GM21737 (cell line): Measurements from ENCODE around the gene ELAVL1.

Source experiments
- ATAC-seq: cut with Tn5 transposase; IDR thresholded peaks from one replicate; pipeline ENCODE4 v1.9.1; 2021; ENCODE audit warnings: mild to moderate bottlenecking, moderate library complexity; ENCODE audit not compliant: unreplicated experiment

Gene ELAVL1

GRCh38 chr19:7987114-7987768, 18.2 kb downstream of the ELAVL1 start:
- no peak for ATAC-seq

GRCh38 chr19:7986321-7987113, 18.9 kb downstream of the ELAVL1 start:
- no peak for ATAC-seq

GRCh38 chr19:7985481-7985911, 19.9 kb downstream of the ELAVL1 start:
- no peak for ATAC-seq

DNA sequence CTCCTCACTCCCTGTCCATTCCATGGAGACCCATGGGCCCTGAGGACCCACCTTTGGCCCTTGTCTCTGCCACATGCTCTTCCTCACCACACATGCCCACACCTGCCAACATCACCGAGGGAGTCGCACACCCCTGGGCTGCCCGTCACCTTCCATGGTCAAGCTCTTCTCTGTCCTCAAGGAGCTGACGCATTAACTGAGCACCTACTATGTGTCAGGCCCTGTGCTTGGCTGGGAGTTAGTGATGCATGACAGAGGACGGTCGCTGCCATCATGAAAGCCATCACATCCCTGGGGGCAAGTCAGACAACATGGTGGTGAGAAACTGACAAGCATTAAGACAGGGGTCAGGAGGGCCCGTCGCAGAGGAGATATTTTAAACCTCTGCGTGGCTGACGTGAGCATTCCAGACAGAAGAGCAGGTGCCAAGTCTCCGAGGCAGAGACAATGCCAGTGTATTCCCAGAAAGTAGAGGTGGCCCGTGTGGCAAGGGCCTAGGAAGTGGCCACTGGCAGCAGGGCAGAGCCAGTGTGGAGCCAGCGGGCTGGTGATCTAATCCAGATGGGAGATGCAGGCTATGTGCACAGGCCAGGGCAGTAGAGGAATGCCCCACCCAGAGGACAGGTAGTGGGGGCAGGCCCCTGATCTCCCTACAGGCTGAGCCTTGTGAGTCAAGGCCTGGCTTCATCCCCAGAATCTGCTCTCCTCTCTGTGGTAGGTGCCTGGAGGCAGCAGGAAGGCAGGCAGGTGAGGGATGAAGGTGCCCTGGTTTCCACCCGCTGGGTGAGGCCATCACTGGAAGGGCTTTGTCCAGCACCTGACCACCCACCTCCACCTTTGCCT, 21.2 kb downstream of the ELAVL1 start:
- no peak for ATAC-seq

DNA sequence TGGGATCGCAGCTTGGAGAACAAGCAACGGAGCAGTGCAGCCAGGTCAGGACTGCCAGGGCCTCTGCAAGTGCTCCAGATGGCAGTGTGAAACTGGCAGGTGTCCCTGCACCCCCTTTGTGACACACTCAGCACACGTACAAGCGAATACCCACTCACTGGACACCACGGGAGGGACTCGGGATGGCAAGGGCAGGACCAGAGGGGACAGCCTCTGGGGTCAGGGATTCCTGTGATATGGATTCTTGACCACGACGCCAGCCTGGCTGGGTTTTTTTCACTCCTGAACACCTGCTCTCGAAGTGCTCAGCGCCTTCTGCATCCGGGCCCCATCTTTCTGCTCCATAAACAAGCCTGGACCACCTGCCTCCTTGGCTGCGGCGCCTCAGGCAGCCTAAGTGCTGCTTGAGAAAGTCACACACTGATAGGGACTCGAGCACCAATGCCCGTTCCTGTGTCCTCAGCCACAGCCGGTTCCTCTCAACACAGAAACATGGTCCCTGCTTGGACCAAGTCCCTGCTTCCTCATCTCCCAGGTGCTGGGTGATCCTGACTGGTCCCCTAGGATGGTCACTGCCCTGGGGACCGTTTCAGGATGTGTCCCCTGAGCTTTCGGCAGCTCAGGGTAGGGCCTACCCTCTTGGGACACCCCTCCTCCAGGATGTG, 22.0 kb downstream of the ELAVL1 start:
- no peak for ATAC-seq

DNA sequence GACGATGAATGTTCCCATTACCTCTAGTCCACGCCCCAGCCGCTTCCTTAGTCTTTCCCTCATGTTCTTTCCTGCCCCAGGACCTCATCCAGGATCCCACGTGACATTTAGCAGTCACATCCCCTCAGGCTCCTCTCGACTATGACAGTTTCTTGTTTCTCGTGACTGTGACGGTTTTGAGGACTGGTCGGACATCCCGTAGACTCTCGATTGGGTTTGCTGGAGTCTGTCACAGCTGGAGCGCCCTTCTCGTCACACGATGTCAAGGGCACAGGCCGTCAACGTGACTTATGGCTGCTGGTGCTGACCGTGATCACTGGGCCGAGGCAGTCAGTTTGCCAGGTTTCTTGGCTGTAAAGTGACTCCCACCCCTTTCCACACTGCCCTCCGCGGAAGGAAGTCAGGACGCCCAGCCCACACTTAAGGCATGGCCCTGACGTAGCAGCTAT, 22.8 kb downstream of the ELAVL1 start:
- no peak for ATAC-seq

- ATAC-seq, result no peak
Measured at GRCh38 chr19:7982103-7982502, 23.3 kb downstream of the ELAVL1 start.

DNA sequence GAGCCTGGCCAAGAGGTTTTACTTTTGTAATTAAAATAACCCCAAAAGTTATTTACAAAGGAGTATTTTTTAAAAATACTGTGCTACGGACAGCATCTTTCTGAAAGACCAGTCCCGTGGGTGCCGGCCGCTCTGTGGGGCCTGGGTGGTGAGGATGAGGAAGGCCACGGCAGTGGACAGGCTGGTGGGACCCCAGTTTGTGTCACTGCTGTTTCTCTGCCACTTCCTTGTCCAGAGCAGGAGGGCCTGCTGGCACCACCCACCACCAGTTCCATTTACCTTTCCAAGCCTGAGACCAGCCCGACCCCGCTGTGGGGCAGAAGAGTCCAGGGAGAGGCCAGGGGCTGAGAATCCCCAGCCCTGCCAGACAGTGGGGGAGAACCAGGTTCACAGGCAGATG, 23.8 kb downstream of the ELAVL1 start:
- ATAC-seq, result no peak

DNA sequence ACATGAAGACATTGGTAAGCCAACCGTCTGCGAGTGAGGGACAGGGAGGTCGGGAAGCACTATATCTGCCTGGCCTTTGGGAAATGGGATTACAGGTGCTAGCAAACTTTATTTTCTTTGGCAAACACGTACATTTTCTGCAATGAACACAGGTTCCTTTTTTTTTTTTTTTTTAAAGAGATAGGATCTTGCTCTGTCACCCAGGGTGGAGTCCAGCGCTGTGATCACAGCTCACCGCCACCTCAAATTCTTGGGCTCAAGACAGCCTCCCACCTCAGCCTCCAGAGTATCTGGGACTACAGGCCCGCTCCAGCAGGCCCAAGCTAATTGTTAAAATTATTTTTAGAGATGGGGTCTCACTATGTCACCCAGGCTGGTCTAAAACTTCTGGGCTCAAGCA, 24.2 kb downstream of the ELAVL1 start:
- no peak for ATAC-seq

- ATAC-seq, result no peak
Measured at GRCh38 chr19:7980635-7981121, 24.8 kb downstream of the ELAVL1 start.

GRCh38 chr19:7980168-7980567, 25.3 kb downstream of the ELAVL1 start:
- ATAC-seq, result no peak

GRCh38 chr19:7979559-7979958, 25.9 kb downstream of the ELAVL1 start:
- no peak for ATAC-seq

- no peak for ATAC-seq
Measured at GRCh38 chr19:7979011-7979410, 26.4 kb downstream of the ELAVL1 start.

DNA sequence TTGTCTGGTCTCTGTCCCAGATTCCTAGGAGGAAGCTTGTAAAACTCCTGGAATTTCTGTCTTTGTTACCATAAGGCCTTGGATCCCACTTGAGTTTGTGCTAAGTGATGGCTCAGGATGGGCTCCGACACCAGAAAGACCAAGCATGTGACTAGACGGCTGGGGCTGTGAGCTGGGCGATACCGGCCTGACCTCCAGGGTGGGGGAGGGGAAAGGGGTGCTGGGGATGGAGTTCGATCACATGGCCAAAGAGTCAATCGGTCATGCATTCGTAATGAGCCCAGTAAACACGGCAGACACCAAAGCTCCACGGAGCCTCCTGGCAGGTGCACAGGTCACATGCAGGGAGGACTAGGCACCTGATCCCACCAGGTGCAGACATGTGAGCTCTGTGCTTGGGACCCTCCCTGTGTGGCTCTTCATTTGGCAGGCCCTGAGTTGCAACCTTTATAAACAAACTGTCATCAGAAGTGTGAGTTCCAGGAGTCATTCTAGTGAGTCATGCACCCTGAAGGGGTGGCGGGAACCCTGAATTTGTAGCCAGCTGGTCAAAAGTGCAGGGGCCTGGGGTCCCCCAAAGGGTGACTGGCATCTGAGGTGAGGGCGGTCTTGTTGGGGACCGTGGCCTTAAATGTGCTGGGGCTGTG, 27.1 kb downstream of the ELAVL1 start:
- no peak for ATAC-seq

DNA sequence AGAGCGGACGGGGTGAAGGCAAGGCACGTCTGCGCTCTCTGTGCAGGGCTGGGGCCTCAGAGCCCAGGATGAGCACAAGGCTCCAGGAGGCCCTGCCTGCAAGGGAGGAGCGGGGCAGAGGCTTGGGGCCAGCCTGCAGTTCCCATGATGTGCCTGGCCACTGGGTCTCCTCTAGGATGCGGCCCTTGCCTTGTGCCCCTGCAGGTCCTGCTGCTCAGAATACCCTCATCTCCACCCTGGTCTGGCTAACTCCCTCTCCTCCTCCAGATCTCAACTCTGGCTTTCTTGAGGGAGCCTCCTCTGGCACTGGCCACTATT, 27.8 kb downstream of the ELAVL1 start:
- no peak for ATAC-seq

DNA sequence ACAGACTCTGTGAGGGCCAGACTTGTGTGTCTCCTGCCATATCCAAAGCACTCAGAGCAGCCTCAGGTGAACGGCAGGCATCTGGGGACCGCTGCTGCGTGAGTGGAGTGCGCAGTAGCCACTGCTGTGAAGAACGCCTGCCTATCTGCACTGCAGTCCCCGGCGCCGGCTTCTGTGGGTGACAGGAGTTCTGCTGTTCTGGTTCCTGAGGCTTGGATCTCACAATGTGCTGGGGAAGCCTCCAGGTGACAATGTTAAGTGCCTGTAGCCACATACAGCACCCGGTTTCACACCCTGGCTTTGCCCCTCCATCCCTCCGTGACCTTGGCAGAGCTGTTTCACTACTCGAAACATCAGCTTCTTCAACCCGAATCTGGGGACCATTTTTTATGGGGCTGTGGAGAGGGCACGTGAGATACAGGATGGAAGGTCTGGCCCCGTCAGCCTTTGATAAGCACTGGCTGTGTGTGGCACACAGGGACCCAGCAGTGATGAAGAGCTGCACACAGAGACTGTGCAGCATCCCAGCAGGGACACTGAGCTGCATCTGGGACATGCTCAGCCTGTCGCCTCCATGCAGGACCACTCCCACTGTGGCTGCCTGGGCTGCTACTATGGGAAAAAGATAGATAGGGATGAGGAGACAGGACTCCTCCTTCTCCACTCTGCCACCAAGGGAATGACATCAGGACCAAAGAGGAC, 28.3 kb downstream of the ELAVL1 start:
- ATAC-seq, result no peak

DNA sequence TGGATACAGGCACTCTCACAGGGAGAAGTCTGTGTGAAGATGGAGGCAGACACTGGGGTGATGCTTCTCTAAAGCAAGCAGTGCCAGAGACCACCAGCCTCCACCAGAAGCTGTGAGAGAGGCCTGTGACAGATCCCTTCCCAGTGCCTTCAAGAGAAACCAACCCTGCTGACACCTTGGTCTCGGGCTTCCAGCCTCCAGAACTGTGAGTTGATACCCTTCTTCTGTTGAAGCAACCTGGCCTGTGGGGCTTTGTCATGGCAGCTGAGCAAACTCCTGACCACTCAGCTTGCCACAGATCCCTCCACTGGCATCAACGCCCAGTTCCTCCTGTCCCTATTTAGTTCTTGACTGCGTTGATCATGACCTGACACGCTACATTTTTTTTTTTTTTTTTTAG, 29.0 kb downstream of the ELAVL1 start:
- ATAC-seq, result no peak

- ATAC-seq, result no peak
Measured at GRCh38 chr19:7975037-7975436, 30.4 kb downstream of the ELAVL1 start.

DNA sequence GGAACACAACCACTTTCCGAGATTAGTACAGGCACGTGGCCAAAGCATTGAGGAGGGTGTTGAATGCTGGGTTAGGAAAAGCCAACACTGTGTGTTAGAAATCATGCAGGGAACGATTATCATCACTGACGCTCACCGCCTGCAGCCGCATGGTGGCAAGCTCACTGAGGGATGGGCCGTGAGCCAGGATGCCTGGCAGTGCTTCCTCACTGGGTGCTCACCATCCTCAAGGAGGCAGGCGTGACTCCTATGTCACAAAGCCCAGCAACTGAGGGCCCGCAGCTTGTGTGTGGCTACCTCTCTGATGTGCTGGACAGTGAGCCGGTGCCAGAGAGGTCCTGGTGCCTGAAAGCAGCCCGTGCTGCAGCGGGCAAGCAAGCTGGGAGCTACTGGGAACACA, 31.6 kb downstream of the ELAVL1 start:
- no peak for ATAC-seq
